Measurements from ENCODE around the gene LRFN2. TPM values are rescaled to one million over a fixed set of nuclear protein-coding genes. Genes with fewer than 3 reads are reported as not detected.

The LRFN2 gene
- total RNA-seq, 1 donor = not detected

DNA sequence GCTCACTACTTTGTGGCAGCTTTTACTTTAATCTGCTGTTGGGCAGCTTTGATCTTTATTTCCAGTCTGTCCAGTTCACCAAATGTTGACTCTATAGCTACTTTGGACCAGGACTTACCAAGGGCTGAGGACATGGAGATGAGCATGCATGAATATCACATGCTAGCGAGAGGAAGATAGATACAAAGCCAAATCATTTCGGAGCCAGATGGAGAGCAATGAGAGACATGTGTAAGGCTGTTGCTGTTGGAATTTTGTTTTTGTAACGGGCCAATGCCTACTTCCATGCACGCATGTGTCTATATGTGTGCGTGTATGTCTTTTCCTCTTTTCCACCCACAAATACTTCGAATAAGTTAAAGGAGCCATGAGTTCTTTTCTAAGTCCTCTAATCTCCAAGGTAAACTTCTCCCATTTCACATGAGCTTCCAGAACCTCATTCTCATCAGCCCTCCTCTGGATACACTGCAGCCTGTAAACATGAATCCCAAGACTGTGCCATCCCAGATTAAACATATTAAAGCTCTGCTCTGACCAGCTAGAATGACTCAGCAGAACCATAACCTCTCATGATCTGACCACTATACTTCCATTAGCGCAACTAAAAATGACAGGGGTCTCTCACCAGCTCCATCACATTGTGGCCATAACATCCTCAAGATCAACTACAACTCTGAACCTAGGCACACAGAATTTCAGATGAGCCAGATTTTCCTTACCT is 160.7 kb downstream of the LRFN2 start:
- no peaks in the 10 kb centered on the region for H3K36me3 ChIP-seq (ENCODE audit: insufficient read depth, low read length)
- no peak for DNase-seq (ENCODE audit: insufficient read length, low spot score, missing footprints)

DNA sequence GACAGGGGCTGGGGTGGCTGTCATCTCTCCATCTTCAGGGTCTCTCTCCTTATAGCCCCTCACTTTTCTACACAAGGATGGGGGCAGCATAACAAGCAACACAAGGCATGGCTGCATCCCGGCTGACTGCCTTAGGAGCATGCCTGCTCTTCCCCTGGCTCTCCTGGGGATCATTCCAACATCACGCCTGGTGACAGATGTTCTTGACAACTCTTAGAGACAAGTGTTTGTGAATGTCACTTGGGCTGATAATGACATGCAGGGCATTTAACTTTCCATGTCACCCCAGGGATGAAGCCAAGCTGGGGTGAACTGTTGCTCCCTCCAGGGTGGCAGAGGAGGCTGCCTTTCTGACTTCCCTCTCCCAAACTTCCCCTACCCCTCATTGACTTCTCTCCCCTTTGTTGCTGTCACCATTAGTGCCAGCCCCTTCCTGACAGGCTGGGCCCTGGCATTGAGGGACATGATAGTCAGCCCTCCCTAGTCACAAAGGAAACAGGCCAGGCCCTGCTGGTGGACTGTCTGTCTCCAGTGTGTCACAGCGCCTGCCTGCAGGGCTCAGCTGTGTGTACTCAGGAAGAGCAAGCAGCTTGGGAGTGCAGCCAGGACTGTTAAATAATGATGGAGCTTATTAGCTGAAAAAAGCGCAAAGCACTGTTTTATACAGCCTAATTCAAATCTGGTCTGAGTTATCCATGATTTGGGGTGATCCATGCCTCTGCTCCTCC is 161.8 kb downstream of the LRFN2 start:
- Histone ChIP-seq H3K4me2 (ENCODE audit: insufficient read depth, low read length) (no peak overlapping the region), H3K27me3 (ENCODE audit: insufficient read depth, low read length) (no peaks in the 10 kb centered on the region), H4K20me1 (ENCODE audit: insufficient read depth, low read length) (no peaks in the 10 kb centered on the region), H2AFZ (ENCODE audit: low read length) (no peak overlapping the region), H3K9me3 (ENCODE audit: low read depth, low read length) (no peaks in the 10 kb centered on the region), H3K79me2 (ENCODE audit: insufficient read depth, low read length) (no peaks in the 10 kb centered on the region), H3K36me3 (ENCODE audit: insufficient read depth, low read length) (no peaks in the 10 kb centered on the region), H3K4me1 (ENCODE audit: insufficient read depth, low read length) (no peaks in the 10 kb centered on the region), H3K4me3 (ENCODE audit: insufficient read depth, low read length) (no peak overlapping the region), H3K27ac (ENCODE audit: low read depth, low read length) (no peak overlapping the region)
- no peak for DNase-seq (ENCODE audit: insufficient read length, low spot score, missing footprints)
- TF ChIP-seq, protein P1, sequence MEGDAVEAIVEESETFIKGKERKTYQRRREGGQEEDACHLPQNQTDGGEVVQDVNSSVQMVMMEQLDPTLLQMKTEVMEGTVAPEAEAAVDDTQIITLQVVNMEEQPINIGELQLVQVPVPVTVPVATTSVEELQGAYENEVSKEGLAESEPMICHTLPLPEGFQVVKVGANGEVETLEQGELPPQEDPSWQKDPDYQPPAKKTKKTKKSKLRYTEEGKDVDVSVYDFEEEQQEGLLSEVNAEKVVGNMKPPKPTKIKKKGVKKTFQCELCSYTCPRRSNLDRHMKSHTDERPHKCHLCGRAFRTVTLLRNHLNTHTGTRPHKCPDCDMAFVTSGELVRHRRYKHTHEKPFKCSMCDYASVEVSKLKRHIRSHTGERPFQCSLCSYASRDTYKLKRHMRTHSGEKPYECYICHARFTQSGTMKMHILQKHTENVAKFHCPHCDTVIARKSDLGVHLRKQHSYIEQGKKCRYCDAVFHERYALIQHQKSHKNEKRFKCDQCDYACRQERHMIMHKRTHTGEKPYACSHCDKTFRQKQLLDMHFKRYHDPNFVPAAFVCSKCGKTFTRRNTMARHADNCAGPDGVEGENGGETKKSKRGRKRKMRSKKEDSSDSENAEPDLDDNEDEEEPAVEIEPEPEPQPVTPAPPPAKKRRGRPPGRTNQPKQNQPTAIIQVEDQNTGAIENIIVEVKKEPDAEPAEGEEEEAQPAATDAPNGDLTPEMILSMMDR (IDR thresholded peaks at IDR 0.05; ENCODE audit: extremely low read depth, low read depth, low read length) = no peak

More for the DNA sequence above, 160.7 kb downstream of the LRFN2 start:
- Histone ChIP-seq H3K4me1 (ENCODE audit: insufficient read depth, low read length) (no peaks in the 10 kb centered on the region), H3K27ac (ENCODE audit: low read depth, low read length) (no peak overlapping the region), H3K4me3 (ENCODE audit: insufficient read depth, low read length) (no peak overlapping the region), H3K27me3 (ENCODE audit: insufficient read depth, low read length) (no peaks in the 10 kb centered on the region), H3K4me2 (ENCODE audit: insufficient read depth, low read length) (no peak overlapping the region), H3K9me3 (ENCODE audit: low read depth, low read length) (no peaks in the 10 kb centered on the region), H4K20me1 (ENCODE audit: insufficient read depth, low read length) (no peaks in the 10 kb centered on the region), H3K79me2 (ENCODE audit: insufficient read depth, low read length) (no peaks in the 10 kb centered on the region), H2AFZ (ENCODE audit: low read length) (no peak overlapping the region)
- TF ChIP-seq, protein P1 (IDR thresholded peaks at IDR 0.05; ENCODE audit: extremely low read depth, low read depth, low read length) = no peak

DNA sequence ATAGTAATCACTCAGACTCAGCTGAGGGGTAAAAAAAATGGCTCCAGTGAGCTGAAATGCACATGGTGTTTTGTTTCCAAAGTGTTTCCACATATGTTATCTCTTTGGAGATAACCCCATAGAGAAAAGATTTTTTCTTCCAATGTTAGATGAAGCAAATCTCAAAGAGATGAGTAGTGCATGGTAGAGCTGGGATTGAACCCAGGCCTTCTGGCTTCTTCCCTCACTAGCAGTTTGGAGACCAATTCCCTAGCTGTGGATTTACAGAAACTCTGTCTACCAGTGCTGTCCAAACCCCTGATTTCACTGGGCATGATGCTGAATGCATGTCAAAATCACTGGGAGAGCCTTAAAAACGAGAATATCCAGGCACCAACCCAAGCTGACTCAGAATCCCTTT is 165.1 kb downstream of the LRFN2 start:
- TF ChIP-seq, protein P1 (IDR thresholded peaks at IDR 0.05; ENCODE audit: extremely low read depth, low read depth, low read length) = no peak
- Histone ChIP-seq H3K4me2 (ENCODE audit: insufficient read depth, low read length) (no peak overlapping the region), H3K27me3 (ENCODE audit: insufficient read depth, low read length) (no peaks in the 10 kb centered on the region)

More for the DNA sequence above, 165.1 kb downstream of the LRFN2 start:
- Histone ChIP-seq H3K4me1 (ENCODE audit: insufficient read depth, low read length) (no peaks in the 10 kb centered on the region), H3K79me2 (ENCODE audit: insufficient read depth, low read length) (no peaks in the 10 kb centered on the region), H3K36me3 (ENCODE audit: insufficient read depth, low read length) (no peaks in the 10 kb centered on the region), H2AFZ (ENCODE audit: low read length) (no peak overlapping the region), H3K27ac (ENCODE audit: low read depth, low read length) (no peak overlapping the region), H3K4me3 (ENCODE audit: insufficient read depth, low read length) (no peak overlapping the region), H3K9me3 (ENCODE audit: low read depth, low read length) (no peaks in the 10 kb centered on the region), H4K20me1 (ENCODE audit: insufficient read depth, low read length) (no peaks in the 10 kb centered on the region)
- DNase-seq (ENCODE audit: insufficient read length, low spot score, missing footprints) = no peak

Measured in osteoblast (primary cell).